NT2/D1 (cell line): Measurements from ENCODE around the gene BCAS3.

Experiments
- SUZ12 ChIP-seq: IDR thresholded peaks from 2 replicates; pipeline ENCODE4 v1.6.1; 2011; ENCODE audit not compliant: insufficient read length, insufficient read depth; ENCODE audit errors: extremely low read depth
- YY1 ChIP-seq: IDR thresholded peaks from 2 replicates; pipeline ENCODE4 v1.6.1; 2011; ENCODE audit not compliant: insufficient read length, insufficient read depth
- ZNF274 ChIP-seq: IDR thresholded peaks from 2 replicates; pipeline ENCODE4 v1.6.1; 2011; ENCODE audit warnings: mild to moderate bottlenecking, low read depth, low read length

DNA sequence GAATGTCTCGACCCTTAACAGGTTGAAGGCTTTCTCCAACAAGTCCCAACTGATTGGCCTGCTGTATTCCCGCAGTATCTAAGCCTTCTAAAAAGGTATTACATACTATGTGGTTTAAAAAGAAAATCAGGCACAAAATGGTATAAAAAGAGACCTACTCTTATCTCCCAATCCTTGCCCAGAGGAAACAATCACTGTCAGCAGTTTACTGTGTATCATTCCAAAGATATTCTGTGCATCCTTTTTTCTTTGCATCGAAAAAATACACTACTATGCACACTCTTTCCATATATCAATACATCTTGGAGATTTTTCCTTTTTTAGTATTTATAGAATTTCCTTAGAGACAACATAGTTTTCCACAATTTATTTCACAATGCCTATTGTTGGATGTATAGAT, 603.2 kb downstream of the BCAS3 start:
- TF ChIP-seq YY1, result no peak
- no peak for TF ChIP-seq SUZ12
- TF ChIP-seq ZNF274, result no peak
